ENCODE measurements around the gene EYS.

DNA sequence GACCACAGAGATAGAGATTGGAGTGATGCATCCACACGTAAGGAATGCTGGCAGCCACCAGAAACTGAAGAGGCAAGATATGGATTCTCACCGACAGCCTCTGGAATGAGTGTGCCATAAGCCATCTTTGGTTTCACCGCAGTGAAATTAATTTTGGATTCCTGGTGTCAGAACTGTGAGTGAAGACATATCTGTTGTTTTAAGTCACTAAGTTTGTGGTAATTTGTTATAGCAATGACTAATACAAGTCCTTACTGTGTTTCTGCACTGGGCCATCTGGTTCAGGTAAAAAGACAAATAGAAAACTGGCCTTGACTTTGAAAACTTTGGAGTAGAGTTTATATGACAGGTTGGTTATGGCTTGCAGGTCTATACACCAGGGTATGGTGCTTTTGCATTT, 1809.6 kb downstream of the EYS start:
- no peak for TF ChIP-seq EZH2phosphoT487 (IDR thresholded peaks at IDR 0.05; ENCODE audit: borderline replicate concordance)
- TF ChIP-seq, protein P1, sequence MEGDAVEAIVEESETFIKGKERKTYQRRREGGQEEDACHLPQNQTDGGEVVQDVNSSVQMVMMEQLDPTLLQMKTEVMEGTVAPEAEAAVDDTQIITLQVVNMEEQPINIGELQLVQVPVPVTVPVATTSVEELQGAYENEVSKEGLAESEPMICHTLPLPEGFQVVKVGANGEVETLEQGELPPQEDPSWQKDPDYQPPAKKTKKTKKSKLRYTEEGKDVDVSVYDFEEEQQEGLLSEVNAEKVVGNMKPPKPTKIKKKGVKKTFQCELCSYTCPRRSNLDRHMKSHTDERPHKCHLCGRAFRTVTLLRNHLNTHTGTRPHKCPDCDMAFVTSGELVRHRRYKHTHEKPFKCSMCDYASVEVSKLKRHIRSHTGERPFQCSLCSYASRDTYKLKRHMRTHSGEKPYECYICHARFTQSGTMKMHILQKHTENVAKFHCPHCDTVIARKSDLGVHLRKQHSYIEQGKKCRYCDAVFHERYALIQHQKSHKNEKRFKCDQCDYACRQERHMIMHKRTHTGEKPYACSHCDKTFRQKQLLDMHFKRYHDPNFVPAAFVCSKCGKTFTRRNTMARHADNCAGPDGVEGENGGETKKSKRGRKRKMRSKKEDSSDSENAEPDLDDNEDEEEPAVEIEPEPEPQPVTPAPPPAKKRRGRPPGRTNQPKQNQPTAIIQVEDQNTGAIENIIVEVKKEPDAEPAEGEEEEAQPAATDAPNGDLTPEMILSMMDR (conservative IDR thresholded peaks at IDR 0.05; ENCODE audit: low read length): no peak

Data from Loucy (cell line).